ENCODE data around the gene UNC5C.

UNC5C gene

DNA sequence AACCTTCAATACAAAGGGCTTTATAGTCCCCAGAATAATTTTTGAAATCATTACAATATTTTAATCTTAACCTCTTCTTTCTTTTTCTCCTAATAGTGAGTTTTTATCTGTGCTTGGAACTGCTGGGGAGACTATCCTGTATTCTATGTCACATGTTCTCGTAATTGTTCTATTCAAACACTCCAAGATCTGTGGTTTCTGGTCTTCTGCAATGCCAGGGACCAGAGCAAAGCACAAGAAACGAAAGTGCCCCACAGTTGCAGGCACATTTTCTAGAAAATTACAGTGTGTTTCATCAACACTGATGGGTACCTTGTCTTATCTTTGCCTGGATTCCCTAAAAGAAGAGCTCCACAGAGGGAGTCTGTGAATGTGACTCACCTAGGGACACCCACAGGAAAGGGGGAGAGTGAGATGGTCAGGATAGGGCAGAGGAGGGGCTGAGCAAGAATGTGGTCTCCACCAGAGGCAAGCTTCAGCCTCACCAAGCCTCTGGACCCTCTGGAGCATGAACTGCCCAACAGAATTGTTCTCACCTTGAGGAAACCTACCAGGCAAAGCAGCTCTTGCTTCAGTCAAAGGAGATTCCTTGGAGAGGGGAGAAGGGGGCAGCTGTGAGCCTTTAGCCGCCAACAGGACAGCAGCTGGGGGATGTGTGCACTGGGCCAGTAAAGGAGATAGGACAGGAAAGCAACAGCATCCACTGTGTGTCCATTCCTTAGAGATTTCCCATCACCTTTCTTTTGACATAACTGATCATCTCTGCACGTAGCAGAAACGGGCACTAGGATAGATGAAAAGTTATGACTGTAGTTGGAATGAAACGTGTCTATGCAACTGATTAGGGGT is 25.9 kb downstream of the UNC5C start:
- no peak for DNase-seq (ENCODE audit: low read depth in 2 of 2)

DNA sequence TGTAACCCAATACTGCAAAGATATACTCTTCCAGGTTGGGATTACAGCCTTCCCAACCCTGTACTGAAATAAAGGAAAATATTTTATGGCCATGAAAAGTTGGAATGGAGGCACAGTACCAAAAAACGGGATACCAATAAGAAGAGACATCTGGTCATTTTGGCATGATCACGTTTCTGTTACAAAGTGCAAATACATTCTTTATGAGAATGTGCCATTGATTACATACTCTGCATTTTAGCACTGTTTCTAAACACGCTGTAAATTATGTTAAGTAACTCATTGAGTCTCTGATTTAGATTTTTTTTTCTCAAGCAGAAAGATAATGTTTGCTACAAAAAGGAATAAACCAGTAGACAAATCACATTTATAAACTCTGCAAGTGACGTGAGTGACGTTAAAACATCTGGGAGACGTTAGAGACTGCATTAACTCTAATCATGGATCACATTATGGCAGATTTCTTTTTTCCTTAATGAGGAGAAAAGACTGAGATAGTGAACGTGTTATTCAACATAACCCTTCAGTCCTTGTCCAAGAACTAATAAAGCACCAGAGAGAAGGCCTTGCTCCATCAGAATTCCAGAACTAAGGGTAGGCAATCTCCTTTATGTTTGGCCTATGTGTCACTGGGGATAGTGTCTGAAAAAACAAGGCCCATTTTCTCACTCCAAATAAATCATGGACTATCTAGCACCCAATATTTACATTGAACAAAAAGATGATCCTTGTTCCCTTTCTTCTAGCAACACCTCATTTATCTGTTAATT is 31.0 kb downstream of the UNC5C start:
- no peak for DNase-seq (ENCODE audit: low read depth in 2 of 2)

DNA sequence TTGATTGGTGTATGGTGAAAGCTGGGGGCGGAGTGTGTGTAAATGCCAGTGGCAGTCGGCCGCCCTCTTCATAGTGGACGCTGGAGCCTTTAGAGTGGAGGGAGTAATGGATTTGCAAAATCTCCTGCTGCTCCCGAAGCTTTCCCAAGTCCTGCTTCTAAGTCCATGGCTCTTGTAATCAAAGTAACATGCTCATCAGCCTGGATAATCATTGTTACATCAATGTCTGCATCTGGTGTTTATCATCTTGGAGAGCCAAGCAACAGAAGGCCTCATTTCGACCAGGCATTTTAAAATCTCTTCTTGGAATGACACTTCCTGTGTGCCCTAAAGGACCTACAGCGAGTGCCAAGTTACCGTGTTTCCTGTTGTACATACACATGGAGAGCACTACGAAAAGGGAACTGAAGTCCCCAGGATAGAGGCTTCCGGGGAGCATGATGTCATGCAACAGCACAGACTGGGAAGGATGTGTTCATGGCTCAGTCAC is 32.2 kb downstream of the UNC5C start:
- DNase-seq (ENCODE audit: low read depth in 2 of 2), result no peak

DNA sequence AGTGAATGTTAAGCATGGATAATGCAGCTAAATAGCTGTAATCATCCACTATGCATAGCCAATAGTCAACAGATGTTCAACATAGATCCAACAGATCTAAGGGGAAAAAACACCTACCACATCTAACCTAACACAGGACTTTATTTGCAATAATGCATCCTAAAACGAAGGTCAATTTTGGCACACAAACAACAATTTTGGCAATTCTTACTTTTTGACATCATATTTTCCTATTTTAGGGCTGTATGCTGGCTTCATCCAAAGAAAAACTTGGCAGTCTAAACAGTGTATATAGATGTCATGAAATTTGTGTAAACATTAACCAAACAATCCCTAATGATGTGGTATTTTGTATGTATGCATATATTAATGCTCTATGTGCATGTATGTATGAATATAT is 33.2 kb downstream of the UNC5C start:
- no peak for DNase-seq (ENCODE audit: low read depth in 2 of 2)

DNA sequence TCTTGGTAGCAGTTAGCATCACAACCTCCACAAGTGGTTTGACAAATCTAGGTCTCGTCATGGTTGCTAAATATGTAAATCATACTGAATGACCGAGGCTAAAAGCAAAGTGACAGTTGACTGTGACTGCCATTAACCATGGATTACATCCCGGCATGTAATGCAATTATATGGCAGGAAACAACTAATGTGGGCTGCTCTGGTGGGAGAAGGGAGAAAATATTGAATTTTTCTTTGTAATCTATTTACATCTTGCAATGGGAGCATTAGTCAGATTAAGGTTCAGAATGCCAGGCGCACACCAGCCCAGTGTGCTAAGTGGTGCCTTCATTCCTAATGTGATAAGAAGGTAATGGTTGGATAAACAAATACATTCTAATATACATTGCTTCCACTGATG is 35.8 kb downstream of the UNC5C start:
- no peak for DNase-seq (ENCODE audit: low read depth in 2 of 2)

DNA sequence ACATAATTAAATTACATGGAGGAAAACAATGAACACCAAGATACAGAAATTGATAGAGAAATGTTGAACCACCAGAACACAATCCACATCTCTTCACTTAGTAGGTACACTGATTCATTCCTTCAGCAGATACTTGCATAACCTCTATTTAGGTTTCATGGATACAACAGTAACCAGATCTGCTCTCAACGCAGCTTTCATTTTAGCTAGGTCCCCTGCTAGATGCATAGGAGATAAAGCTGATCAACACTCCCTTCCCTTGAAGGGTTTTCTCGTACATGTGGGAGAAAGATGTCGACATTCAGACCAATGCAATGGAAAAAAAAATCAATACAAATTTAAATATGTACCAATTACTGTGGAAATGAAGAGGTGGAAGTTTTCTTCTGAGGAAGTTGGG is 37.3 kb downstream of the UNC5C start:
- no peak for DNase-seq (ENCODE audit: low read depth in 2 of 2)

DNA sequence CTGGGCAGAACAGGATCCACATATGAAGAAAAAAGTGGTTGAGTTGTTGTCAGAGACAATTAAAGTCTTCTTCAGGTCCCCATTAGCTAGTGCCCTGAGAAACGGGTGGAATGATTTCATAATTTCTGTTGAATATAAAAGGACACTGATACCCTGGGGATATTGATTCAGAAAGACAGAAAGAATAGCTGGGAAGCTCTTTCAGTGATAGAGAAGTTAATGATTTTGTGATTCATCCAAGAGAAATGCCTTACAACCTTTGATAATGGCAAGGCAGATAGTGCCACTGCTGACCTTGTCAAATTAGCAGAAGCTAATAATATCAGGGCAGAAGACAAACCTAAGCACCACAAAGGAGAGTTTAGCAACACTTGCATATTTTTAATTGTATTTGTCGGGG is 37.9 kb downstream of the UNC5C start:
- no peak for DNase-seq (ENCODE audit: low read depth in 2 of 2)

DNA sequence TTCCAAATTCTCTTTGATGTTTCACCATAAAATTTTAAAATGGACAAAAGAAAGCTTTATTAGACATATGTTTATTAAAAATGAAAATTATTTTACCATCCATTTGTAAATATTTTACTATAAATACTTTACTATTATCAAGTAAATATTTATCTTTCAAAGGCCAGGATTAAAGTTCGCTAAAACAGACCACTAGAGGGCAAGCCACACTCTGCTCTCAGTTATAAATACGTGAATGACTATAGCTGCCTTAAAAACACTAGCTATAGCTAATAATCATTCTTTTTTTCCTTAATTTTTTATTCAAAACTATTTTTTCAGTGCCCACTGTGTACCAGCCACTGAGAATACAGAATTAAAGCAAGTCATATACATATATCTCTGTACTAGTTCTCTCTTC is 38.6 kb downstream of the UNC5C start:
- no peak for DNase-seq (ENCODE audit: low read depth in 2 of 2)

DNA sequence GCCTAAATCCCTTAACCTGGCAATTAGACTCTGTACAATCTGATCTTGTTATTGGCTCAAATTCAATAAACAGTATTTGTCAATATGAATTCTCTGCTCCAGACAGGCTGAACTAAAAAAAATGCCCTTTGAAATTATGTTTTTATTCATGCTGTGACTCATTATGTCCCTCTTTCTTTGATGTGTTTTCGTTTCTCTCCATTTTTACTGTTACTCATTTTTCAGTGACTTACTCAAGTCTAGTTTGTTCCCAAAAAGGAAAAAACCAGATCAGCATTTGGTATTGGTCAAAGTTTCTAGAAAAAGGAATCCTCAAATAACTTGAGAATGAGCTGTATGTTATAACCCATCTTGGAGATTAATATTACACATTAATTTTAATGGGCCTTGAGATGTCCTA is 40.4 kb downstream of the UNC5C start:
- DNase-seq (ENCODE audit: low read depth in 2 of 2), result no peak

DNA sequence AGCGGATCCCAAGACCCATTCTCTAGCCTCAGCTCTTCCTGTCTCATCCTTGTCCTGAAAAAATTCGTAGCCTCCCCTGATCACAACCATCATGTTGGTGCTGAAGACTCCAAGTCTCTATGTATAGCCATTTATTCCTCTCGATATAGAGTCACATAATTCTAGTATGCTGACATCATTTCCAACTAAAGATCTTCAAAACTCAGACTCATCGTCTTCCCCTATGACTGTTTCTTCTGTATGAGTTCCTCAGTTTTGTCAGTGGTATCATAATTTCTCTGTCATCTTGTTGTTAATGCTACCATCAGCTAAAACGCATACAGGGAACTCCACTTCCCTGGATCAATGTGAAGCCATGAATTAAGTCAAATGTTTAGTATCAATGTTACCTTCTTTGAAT is 41.2 kb downstream of the UNC5C start:
- no peak for DNase-seq (ENCODE audit: low read depth in 2 of 2)

DNA sequence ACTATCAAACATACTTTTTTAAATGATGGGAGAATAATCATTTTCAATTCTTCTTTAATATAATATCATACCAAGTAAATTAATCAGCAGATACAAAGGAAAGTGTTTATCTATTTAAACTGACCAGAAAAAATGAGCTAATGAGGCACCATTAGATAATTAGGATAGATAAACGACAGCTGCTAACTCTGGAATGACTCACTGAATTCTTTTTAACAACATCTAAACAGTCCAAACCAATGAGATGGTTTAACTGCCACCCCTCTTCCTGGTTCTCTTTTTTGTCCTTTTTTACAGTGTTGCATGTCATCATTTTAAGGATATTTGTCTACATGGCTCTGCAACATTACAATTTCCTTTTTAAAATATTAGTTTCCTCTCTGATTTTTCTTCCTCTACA is 41.6 kb downstream of the UNC5C start:
- DNase-seq (ENCODE audit: low read depth in 2 of 2), result no peak

DNA sequence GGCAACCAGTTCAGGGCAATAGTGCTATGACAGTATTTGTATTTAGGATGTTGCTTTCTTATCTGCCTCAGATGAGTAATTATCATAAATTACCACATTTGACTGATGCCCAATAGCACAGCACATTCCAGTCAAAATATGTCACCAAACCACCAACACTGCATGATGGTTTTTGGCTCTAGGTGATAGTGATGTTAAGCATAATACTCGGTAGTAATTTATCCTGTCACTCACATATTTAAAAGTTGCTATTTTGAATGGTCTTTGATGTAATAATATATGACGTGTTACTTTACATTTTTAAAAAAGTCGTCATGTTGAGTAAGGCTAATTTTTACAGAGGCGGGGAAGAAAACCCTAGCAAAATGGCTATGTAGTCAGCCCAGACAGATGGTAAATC is 42.5 kb downstream of the UNC5C start:
- no peak for DNase-seq (ENCODE audit: low read depth in 2 of 2)

DNA sequence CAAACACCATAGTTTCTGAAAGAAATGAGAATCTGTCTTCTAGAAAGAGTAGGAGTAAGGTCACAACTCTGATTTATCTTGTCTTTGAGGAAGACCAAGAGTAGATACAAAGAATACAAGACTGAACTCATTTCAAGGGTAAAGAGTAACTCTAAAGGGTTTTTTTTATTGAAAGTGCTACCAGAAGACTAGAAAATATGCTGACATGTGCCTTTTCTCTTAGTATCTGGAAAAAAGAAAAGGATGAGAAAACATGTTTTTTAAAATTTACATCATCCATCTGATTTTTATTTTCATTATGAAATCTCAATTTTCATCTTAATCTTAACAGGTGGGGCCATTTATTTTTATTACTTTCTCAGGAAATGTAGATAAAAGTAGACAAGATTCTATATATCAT is 43.0 kb downstream of the UNC5C start:
- no peak for DNase-seq (ENCODE audit: low read depth in 2 of 2)

DNA sequence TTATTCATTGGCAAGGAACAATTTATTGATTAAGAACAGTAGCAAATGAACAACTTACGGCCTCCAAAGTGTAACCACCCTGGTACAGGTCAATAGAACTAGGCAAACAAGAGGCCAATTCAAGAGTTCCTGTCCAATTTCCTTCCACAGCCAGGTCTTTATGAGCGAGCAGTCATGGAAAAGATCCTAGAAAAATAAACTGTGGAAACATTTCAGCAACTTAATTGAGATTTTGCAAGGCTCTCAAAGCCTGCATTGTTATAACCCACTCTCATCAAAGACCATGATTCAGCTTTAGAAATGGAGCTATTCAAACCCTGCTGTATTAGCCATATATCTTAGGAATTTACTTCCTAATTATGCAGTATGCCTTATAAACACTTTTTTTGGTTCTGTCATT is 43.6 kb downstream of the UNC5C start:
- no peak for DNase-seq (ENCODE audit: low read depth in 2 of 2)

DNA sequence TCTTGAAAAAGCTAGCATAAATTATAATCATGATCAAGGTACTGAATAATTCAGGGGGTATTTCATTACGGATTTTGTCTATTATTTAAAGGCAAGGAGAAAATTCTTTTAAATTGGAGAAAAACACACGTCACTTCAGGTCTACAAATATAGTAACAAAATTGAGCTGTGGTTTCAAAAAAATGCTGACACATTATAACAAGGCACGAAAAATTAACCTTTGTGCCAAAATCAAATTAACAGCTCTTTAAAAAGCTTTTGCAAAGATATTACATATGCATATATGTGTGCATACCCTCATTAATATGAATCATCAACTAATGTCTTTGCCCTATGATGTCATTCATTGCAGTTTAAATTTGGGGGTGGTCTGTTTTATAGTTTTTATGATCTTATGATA is 44.3 kb downstream of the UNC5C start:
- DNase-seq (ENCODE audit: low read depth in 2 of 2), result no peak

DNA sequence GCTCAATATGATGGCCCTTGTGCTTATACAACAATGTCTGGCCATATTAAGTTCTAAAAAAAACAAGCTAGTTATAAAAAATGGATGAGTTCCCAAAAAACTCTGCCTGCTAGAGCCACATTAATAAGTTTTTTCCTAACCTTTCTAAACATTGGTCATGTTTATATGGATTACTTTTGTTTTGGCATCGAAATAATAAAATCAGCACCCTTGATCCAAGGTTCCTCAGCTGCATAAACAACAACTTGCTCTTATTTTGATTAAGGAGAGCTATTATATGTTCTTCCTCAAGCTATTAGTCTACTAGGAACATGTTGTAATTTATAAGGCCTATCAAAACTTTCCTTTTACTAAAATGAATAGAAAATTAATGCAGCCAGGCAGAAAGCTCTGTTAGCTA is 48.4 kb downstream of the UNC5C start:
- DNase-seq (ENCODE audit: low read depth in 2 of 2), result no peak

DNA sequence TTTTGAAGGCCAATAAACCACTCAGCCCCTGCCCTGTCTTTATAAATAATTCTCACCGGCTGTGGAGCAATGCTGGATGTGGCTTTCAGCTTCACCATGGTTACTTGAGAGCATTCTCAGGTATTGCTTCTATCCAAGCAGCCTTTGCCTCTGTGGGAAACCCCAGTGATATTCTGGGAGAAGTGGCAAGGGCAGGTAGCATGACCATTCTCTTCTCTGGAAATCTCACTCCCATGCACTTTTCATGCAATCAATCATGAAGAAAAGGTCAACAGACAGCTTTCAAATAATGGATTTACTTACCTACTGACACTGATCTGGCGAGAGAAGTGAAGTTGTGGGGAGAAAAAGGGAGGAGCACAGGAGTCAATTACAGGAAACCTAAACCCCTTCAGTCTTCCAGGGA is 49.5 kb downstream of the UNC5C start:
- DNase-seq (ENCODE audit: low read depth in 2 of 2), result no peak

DNA sequence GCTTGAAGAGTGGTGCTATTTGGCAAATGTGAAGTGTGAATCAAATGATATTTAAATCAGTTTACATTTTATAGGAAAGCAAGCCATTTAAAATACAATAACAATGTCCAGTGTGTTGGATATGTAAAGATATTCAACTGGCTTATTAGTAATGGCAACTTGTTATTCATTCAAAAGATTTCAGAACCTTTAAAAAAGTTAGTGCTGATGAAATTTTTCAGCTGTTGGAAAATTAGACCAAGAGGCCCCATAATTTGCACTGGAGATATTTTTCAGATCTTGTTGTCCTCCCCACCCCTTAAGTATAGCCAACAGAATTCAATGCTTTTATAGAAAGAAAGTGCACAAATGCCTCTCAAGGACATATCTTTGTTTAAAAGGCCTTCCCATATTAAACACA is 54.6 kb downstream of the UNC5C start:
- no peak for DNase-seq (ENCODE audit: low read depth in 2 of 2)

DNA sequence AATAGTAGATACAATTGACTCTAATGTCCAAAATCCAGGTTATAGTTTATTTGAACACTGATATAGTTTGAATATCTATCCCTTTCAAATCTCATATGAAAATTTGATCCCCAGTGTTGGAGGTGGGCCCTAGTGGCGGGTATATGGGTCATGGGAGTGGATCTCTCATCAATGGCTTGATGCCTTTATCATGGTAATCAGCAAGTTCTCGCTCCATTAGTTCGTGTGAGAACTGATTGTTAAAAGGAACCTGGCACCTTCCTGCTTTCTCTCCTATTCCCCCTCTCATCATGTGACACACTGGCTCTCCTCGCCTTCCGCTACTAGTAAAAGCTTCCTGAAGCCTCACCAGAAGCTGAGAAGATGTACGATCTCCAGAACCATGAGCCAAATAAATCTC is 70.1 kb downstream of the UNC5C start:
- DNase-seq (ENCODE audit: low read depth in 2 of 2), result no peak

DNA sequence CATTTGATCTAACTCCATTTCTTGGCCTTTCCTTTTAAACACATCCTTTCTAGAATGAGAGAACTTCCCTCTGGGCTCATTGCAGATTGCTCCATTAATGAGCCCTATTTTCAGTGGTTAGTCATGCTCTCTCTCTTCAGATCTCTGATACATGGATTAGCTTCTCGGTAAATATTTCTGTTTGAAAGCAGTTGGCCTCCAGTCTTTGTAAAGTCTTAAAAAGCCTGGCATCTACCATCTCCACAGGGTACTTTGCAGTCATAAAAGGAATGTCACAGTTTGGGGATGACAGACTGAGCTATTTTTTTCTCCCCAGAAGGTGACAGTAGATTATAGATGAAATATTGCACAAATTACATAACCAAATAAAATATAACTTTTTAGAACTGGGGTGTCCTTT is 72.7 kb downstream of the UNC5C start:
- no peak for DNase-seq (ENCODE audit: low read depth in 2 of 2)

DNA sequence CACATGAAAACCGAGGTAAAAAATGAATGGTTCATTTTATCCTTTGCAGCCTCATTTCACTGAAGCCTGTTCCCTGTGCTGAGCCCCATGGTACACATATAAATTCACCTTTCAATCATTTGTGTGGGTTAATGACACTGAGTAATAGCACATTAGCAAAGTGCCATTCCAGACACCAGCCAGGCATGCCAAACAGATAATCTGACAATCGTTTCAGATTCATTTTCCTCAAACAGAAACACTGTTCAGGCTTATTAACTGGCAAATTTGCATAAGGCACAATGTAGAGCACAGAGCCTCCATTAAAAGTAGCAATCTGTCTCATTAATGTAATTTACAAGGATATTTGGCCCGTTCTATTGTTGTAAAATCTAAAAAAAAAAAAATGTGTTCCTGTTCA is 76.2 kb downstream of the UNC5C start:
- DNase-seq (ENCODE audit: low read depth in 2 of 2), result no peak

DNA sequence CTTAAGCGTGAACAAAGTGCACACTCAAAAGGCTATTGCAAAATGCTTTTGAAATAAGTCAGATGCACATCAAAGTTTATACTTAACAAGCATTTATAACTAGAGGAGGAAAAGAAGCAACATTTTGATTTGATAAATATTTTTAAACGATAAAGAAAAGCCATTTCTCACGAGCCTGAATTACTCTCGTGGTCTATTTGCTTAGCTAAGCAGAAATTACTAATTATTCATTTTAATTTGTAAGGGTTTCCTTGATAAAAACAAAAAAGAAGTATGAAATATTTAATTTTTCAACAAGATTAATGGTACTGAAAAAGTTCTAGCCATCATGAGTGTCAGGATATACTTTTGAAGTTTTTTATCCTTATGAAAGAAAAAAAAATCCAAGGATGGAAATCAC is 78.2 kb downstream of the UNC5C start:
- no peak for DNase-seq (ENCODE audit: low read depth in 2 of 2)

DNA sequence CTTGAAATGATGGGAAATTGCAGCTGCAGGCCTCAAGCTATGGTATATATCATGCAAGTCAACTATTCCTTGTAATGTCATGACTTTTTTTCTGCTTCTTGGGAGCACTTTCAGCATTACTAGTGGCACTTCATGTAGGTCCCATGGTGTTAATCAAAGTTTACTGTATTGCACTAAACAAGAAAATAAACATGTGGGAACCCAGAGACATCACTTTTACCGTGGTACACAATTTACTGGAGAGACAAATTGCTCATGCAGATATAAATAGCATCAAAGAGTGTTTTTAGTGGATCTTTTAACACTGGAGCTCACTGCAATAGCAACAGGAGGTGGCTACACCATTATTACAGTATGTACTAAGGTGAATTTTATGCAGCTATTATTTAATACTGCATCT is 79.2 kb downstream of the UNC5C start:
- DNase-seq (ENCODE audit: low read depth in 2 of 2), result no peak

Measured in stimulated activated CD4-positive, alpha-beta T cell treated with anti-CD3 and anti-CD28 coated beads, Interleukin-1b, Interleukin-23, amount 100 ng/mL, for 4 hours (primary cell).